Transverse colon (tissue), 1 donor: Measurements from ENCODE around the gene GFPT1.

Source experiments
- EP300 ChIP-seq: sonication (generic); formaldehyde crosslinking; IDR thresholded peaks from one replicate; pipeline ENCODE4 v1.6.1; 2017; ENCODE audit warnings: antibody characterized with exemption, low read depth
- POLR2A ChIP-seq: fragments of 450-650 bp; IDR thresholded peaks from one replicate; pipeline ENCODE4 v1.6.1; 2016; ENCODE audit warnings: antibody characterized with exemption, mild to moderate bottlenecking, moderate library complexity

DNA sequence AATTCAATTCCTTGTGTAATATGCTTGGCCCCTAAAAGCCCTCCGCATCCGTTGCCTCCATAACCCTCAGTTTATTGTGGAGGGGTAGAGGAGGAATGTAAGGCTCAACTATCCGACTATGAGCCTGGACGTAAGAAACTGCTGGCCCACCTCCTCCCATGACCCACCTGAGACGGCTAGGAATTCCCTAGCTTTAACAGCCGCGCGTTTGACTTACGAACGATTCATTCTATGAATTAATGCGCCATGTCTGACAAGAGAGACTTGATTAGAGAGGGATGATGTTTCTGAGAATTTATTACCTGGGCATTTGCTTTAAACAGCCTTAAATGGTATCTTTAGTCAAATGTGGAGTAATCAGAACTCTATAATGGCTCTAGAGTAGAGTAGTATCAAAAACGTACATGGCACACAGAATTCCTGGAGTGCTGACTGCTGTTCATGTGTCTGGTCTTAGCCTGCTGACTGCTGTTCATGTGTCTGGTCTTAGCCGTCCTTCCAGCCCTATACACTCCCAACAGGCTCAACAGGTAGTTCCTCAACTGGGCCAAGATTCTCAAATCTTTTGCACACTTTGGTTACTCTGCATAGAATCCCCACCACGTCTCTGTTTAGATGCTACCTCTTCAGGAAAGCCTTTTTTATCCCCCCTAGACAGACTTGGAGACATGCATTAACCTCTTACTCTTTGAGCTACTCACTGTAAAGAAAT lies 899 bp upstream of the GFPT1 start:
- TF ChIP-seq POLR2A (no peak), EP300 (no peak)
